OCI-LY7 (cell line): ENCODE measurements around the gene PSD2. TPM values are rescaled to one million over a fixed set of nuclear protein-coding genes. Genes with fewer than 3 reads are reported as not detected.

Experiments
- BruUV-seq: library from RNA; stranded (reverse); fragments of 400-500 nt; replicated peaks from 2 replicates; lab custom pipeline; 2021; lab: Mats Ljungman, UMichigan
- CTCF ChIA-PET: fragments of 300-600 bp; sonication (Branson Sonifier 250); formaldehyde crosslinking; loops from one replicate; lab custom pipeline; 2022; ENCODE audit warnings: antibody characterized with exemption; ENCODE audit not compliant: unreplicated experiment; lab: Charles Lee
- POLR2A ChIA-PET: fragments of 300-600 bp; sonication (Branson Sonifier 250); formaldehyde crosslinking; loops from one replicate; lab custom pipeline; 2022; ENCODE audit warnings: antibody characterized with exemption; lab: Charles Lee
- DNase-seq: peaks from one replicate; pipeline ENCODE4 v3.0.0-alpha.2; 2015; ENCODE audit warnings: low spot score
- H2AFZ ChIP-seq: fragments of 200-600 bp; sonication (generic), shearing (Covaris generic); 2 replicates; pipeline ENCODE4 v1.6.1; 2014; ENCODE audit warnings: mild to moderate bottlenecking, antibody characterized with exemption, low read length, moderate library complexity
- H3K27ac ChIP-seq: fragments of 200-600 bp; sonication (generic); 2 replicates; pipeline ENCODE4 v1.5.1; 2014; ENCODE audit warnings: mixed run types, low read depth, mild to moderate bottlenecking, moderate library complexity, low read length, inconsistent platforms; ENCODE audit not compliant: poor library complexity, severe bottlenecking
- H3K36me3 ChIP-seq: fragments of 200-600 bp; sonication (generic); 2 replicates; pipeline ENCODE4 v1.6.1; 2014; ENCODE audit warnings: mild to moderate bottlenecking, antibody characterized with exemption, low read length, moderate library complexity, mixed read lengths; ENCODE audit not compliant: insufficient read depth
- H3K4me1 ChIP-seq: fragments of 200-600 bp; sonication (generic); 2 replicates; pipeline ENCODE4 v1.5.1; 2014; ENCODE audit warnings: mild to moderate bottlenecking, low read length; ENCODE audit not compliant: insufficient read depth, poor library complexity, severe bottlenecking
- H3K4me2 ChIP-seq: fragments of 200-600 bp; sonication (generic); 2 replicates; pipeline ENCODE4 v1.6.1; 2014; ENCODE audit warnings: mild to moderate bottlenecking, low read length
- H3K4me3 ChIP-seq: fragments of 200-600 bp; sonication (generic); 2 replicates; pipeline ENCODE4 v1.5.1; 2014; ENCODE audit warnings: mild to moderate bottlenecking, low read depth, low read length; ENCODE audit not compliant: poor library complexity, severe bottlenecking
- H3K79me2 ChIP-seq: fragments of 200-600 bp; sonication (generic); 2 replicates; pipeline ENCODE4 v1.6.1; 2016; ENCODE audit warnings: low read depth, mild to moderate bottlenecking, low read length, moderate library complexity, mixed read lengths; ENCODE audit not compliant: insufficient read depth
- H3K9me2 ChIP-seq: fragments of 200-600 bp; sonication (generic); 2 replicates; pipeline ENCODE4 v1.6.1; 2016; ENCODE audit warnings: mild to moderate bottlenecking, low read length, mixed read lengths; ENCODE audit not compliant: insufficient read depth
- H3K9me3 ChIP-seq: fragments of 200-600 bp; sonication (generic); 2 replicates; pipeline ENCODE4 v1.6.1; 2014; ENCODE audit warnings: mild to moderate bottlenecking, mixed run types, low read length, mixed read lengths
- H4K20me1 ChIP-seq: fragments of 200-600 bp; sonication (generic); 2 replicates; pipeline ENCODE4 v1.6.1; 2014; ENCODE audit warnings: mild to moderate bottlenecking, antibody characterized with exemption, low read length, moderate library complexity, mixed read lengths; ENCODE audit not compliant: insufficient read depth
- CTCF ChIP-seq: fragments of 200-600 bp; sonication (generic); conservative IDR thresholded peaks from 2 replicates; pipeline ENCODE4 v1.5.1; 2014; ENCODE audit warnings: mild to moderate bottlenecking, antibody characterized with exemption, low read length, moderate library complexity, mixed read lengths
- EZH2phosphoT487 ChIP-seq: fragments of 200-600 bp; sonication (generic); IDR thresholded peaks from 2 replicates; pipeline ENCODE4 v1.6.1; 2018; ENCODE audit warnings: low read depth, borderline replicate concordance, mild to moderate bottlenecking, mixed run types, antibody characterized with exemption, low read length, moderate library complexity, mixed read lengths
- intact Hi-C: fragments of 100-400 bp; cut with micrococcal nuclease; formaldehyde crosslinking; loops from one replicate; pipeline ENCODE4 v1.10.0; 2022; ENCODE audit not compliant: unreplicated experiment
- total RNA-seq, 2 experiments: library from RNA; depleted of rRNA in 1 of 2; stranded (reverse); fragments of >200 nt in 1 of 2; shearing (Covaris generic) in 1 of 2; gene quantifications; 2 replicates each; pipeline ENCODE4 v1.2.3, GENCODE V29; 2014 to 2022

The PSD2 gene
- total RNA-seq, 2 experiments from 2014 or later, result 0.11 to 0.13 TPM

GRCh38 chr5:139765409-139766217, 30.0 kb upstream of the PSD2 start:
- Histone ChIP-seq H4K20me1 (no peaks in the 10 kb centered on the region), H3K9me3 (no peaks in the 10 kb centered on the region), H3K4me1 (peaks cover 20% of the 10 kb centered on the region), H3K27ac (no peak overlapping the region), H2AFZ (peak overlapping the region; percentile 70; the same call in 1 of the 2 replicates), H3K9me2 (no peaks in the 10 kb centered on the region), H3K79me2 (no peaks in the 10 kb centered on the region), H3K36me3 (no peaks in the 10 kb centered on the region), H3K4me3 (peak overlapping the region; percentile 69), H3K4me2 (peak overlapping the region; percentile 72)
- ChIA-PET CTCF (interaction anchor here (0.6 to 1.2 kb wide), 7 partner anchors 10 to 132 kb away, joined by 3 to 6 read pairs (median 4); no protein-coding TSS in a partner anchor), POLR2A (no interaction called here)
- BruUV-seq, result no TSS peak
- DNase-seq, result peak; percentile 84
- intact Hi-C loops, result loop anchor here (1.0 to 5.0 kb wide), 4 partner anchors 75 to 343 kb away; no protein-coding TSS in a partner anchor
- TF ChIP-seq EZH2phosphoT487, result no peak
- peak; percentile 97 for TF ChIP-seq CTCF

GRCh38 chr5:139767960-139768359, 27.6 kb upstream of the PSD2 start:
- Histone ChIP-seq H3K4me3 (no peak overlapping the region), H3K27ac (no peak overlapping the region), H3K4me1 (peaks cover 18% of the 10 kb centered on the region), H2AFZ (no peak overlapping the region), H3K9me2 (no peaks in the 10 kb centered on the region), H3K79me2 (no peaks in the 10 kb centered on the region), H3K9me3 (no peaks in the 10 kb centered on the region), H3K36me3 (no peaks in the 10 kb centered on the region), H3K4me2 (no peak overlapping the region), H4K20me1 (no peaks in the 10 kb centered on the region)
- no peak for TF ChIP-seq EZH2phosphoT487
- no peak for DNase-seq
- CTCF ChIA-PET, result interaction anchor here (0.5 kb wide), 1 partner anchor 133 kb away, joined by 3 read pairs; no protein-coding TSS in a partner anchor
- POLR2A ChIA-PET, result interaction anchor here (1.1 kb wide), 1 partner anchor 101 kb away, joined by 3 read pairs; no protein-coding TSS in a partner anchor
- intact Hi-C loops, result loop anchor here (5.0 kb wide), 1 partner anchor 251 kb away; no protein-coding TSS in a partner anchor
- no TSS peak for BruUV-seq

GRCh38 chr5:139768807-139769465, 26.7 kb upstream of the PSD2 start:
- POLR2A ChIA-PET, result no interaction called here
- H3K27ac ChIP-seq, result no peak overlapping the region
- H3K9me2 ChIP-seq, result no peaks in the 10 kb centered on the region
- no peak overlapping the region for H3K4me3 ChIP-seq
- no peak overlapping the region for H2AFZ ChIP-seq
- H3K4me1 ChIP-seq, result peaks cover 14% of the 10 kb centered on the region
- intact Hi-C loops, result loop anchor here (5.0 kb wide), 1 partner anchor 252 kb away; no protein-coding TSS in a partner anchor
- CTCF ChIA-PET, result no interaction called here
- TF ChIP-seq EZH2phosphoT487, result no peak
- no peak for TF ChIP-seq CTCF
- H3K9me3 ChIP-seq, result no peaks in the 10 kb centered on the region
- BruUV-seq, result no TSS peak
- H4K20me1 ChIP-seq, result no peaks in the 10 kb centered on the region
- no peaks in the 10 kb centered on the region for H3K79me2 ChIP-seq
- no peak for DNase-seq
- H3K4me2 ChIP-seq, result no peak overlapping the region
- H3K36me3 ChIP-seq, result no peaks in the 10 kb centered on the region
